Endodermal cell (in vitro differentiated cells): ENCODE data around the gene GPX8. TPM values are rescaled to one million over a fixed set of nuclear protein-coding genes. Genes with fewer than 3 reads are reported as not detected.

Experiments used
- DNase-seq: peaks from one replicate; pipeline ENCODE4 v3.0.0-alpha.2; 2017
- H3K27ac ChIP-seq: 2 replicates; pipeline ENCODE4 v1.5.1; 2013; ENCODE audit warnings: mild to moderate bottlenecking, low read depth, low read length, moderate library complexity
- H3K27me3 ChIP-seq: 2 replicates; pipeline ENCODE4 v1.6.1; 2013; ENCODE audit warnings: mild to moderate bottlenecking, low read length, moderate library complexity; ENCODE audit not compliant: insufficient read depth, control insufficient read depth, poor library complexity, severe bottlenecking
- H3K36me3 ChIP-seq: 2 replicates; pipeline ENCODE4 v1.7.0; 2013; ENCODE audit warnings: mild to moderate bottlenecking, low read length, moderate library complexity; ENCODE audit not compliant: control insufficient read depth, insufficient read depth
- H3K4me1 ChIP-seq: one replicate; pipeline ENCODE4 v1.7.0; 2013; ENCODE audit warnings: low read length; ENCODE audit not compliant: control insufficient read depth, insufficient read depth
- H3K4me3 ChIP-seq: 2 replicates; pipeline ENCODE4 v1.5.1; 2013; ENCODE audit warnings: mild to moderate bottlenecking, low read length, moderate library complexity
- H3K9ac ChIP-seq: 2 replicates; pipeline ENCODE4 v1.6.1; 2013; ENCODE audit warnings: mild to moderate bottlenecking, low read length, moderate library complexity; ENCODE audit not compliant: poor library complexity, severe bottlenecking; ENCODE audit errors: extremely low read depth
- H3K9me3 ChIP-seq: 2 replicates; pipeline ENCODE4 v1.6.1; 2013; ENCODE audit warnings: mild to moderate bottlenecking, low read length, moderate library complexity; ENCODE audit not compliant: control insufficient read depth
- H3K27ac Mint-ChIP-seq: 2 replicates; pipeline ENCODE4 v1.8.0; 2020; ENCODE audit warnings: mixed read lengths
- H3K27me3 Mint-ChIP-seq: 2 replicates; pipeline ENCODE4 v1.8.0; 2021; ENCODE audit warnings: mild to moderate bottlenecking, mixed read lengths; ENCODE audit not compliant: insufficient read depth
- H3K36me3 Mint-ChIP-seq: 2 replicates; pipeline ENCODE4 v1.8.0; 2020; ENCODE audit warnings: low read depth, mixed read lengths
- H3K4me1 Mint-ChIP-seq: 2 replicates; pipeline ENCODE4 v1.8.0; 2020; ENCODE audit warnings: mixed read lengths
- H3K4me3 Mint-ChIP-seq: 2 replicates; pipeline ENCODE4 v1.8.0; 2020; ENCODE audit warnings: mild to moderate bottlenecking, moderate library complexity, mixed read lengths
- H3K9me3 Mint-ChIP-seq: 2 replicates; pipeline ENCODE4 v1.8.0; 2020; ENCODE audit warnings: mild to moderate bottlenecking, mixed read lengths
- CTCF ChIP-seq: fragments of 200-600 bp; sonication (generic); conservative IDR thresholded peaks from 2 replicates; pipeline ENCODE4 v1.5.0; 2021; ENCODE audit warnings: antibody characterized with exemption, mild to moderate bottlenecking
- WGBS, 2 experiments: methylation state at CpG; one replicate each; pipeline versions ENCODE4 v1.1.5 to v1.1.7; 2013; ENCODE audit warnings: missing lambda C conversion rate in 2 of 2, mixed read lengths in 1 of 2; ENCODE audit not compliant: insufficient coverage in 1 of 2, insufficient read length in 1 of 2; 5-methylcytosine and 5-hydroxymethylcytosine counted together
- total RNA-seq, 2 donors: library from RNA; stranded (reverse); fragmentation: NEBNext Ultra II Directional in 1 of 2; extraction: Animal tissue kit (Norgen Biotek cat#: 25700) in 1 of 2; gene quantifications; 2 replicates in 1 of 2; 3 replicates in 1 of 2; pipeline ENCODE4 v1.2.1, GENCODE V29; 2021

The GPX8 gene
- total RNA-seq, 2 donors from 2014 or later = 47.9 to 68.9 TPM

- Histone ChIP-seq H3K9ac (no peak overlapping the region), H3K36me3 (no peaks in the 10 kb centered on the region), H3K27me3 (peaks cover 93% of the 10 kb centered on the region), H3K27ac (no peak overlapping the region), H3K4me1 (peaks cover 4% of the 10 kb centered on the region), H3K9me3 (no peaks in the 10 kb centered on the region), H3K4me3 (peak overlapping the region; percentile 81)
- Mint-ChIP-seq H3K4me1 (peaks cover 19% of the 10 kb centered on the region), H3K27ac (no peak overlapping the region), H3K9me3 (no peaks in the 10 kb centered on the region), H3K27me3 (peaks cover 95% of the 10 kb centered on the region), H3K36me3 (no peaks in the 10 kb centered on the region), H3K4me3 (peak overlapping the region; percentile 58)
- 3 to 6% methylated on average over 4 to 7 of the region's 7 CpGs for WGBS, 2 experiments
- no peak for DNase-seq
- TF ChIP-seq CTCF = no peak
These were observed 15.8 kb downstream of the GPX8 start for GRCh38 chr5:55175781-55176175.

- H3K9me3 Mint-ChIP-seq = no peaks in the 10 kb centered on the region
- Histone ChIP-seq H3K4me1 (peaks cover 4% of the 10 kb centered on the region), H3K36me3 (no peaks in the 10 kb centered on the region), H3K27me3 (peaks cover 93% of the 10 kb centered on the region), H3K4me3 (peak overlapping the region; percentile 81), H3K9me3 (no peaks in the 10 kb centered on the region), H3K9ac (no peak overlapping the region), H3K27ac (no peak overlapping the region)
- peaks cover 97% of the 10 kb centered on the region for H3K27me3 Mint-ChIP-seq
- H3K36me3 Mint-ChIP-seq = no peaks in the 10 kb centered on the region
- peak; percentile 93 for DNase-seq
- peaks cover 19% of the 10 kb centered on the region for H3K4me1 Mint-ChIP-seq
- peak; percentile 54 for TF ChIP-seq CTCF
- 1% methylated on average over 34 to 44 of the region's 44 CpGs for WGBS, 2 experiments
- H3K4me3 Mint-ChIP-seq = peak overlapping the region; percentile 58
- no peak overlapping the region for H3K27ac Mint-ChIP-seq
These were observed 16.3 kb downstream of the GPX8 start for GRCh38 chr5:55176176-55176818.

- peak overlapping the region; percentile 58 for H3K4me3 Mint-ChIP-seq
- peaks cover 19% of the 10 kb centered on the region for H3K4me1 Mint-ChIP-seq
- H3K27ac Mint-ChIP-seq = no peak overlapping the region
- H3K9me3 Mint-ChIP-seq = no peaks in the 10 kb centered on the region
- H3K27me3 Mint-ChIP-seq = peaks cover 97% of the 10 kb centered on the region
- Histone ChIP-seq H3K9me3 (no peaks in the 10 kb centered on the region), H3K36me3 (no peaks in the 10 kb centered on the region), H3K4me1 (peaks cover 4% of the 10 kb centered on the region), H3K27ac (no peak overlapping the region), H3K27me3 (peaks cover 93% of the 10 kb centered on the region), H3K9ac (no peak overlapping the region), H3K4me3 (peak overlapping the region; percentile 81)
- no peaks in the 10 kb centered on the region for H3K36me3 Mint-ChIP-seq
- no peak for DNase-seq
- WGBS, 2 experiments = 21% methylated on average over 2 of the region's 2 CpGs; no CpG with 5 or more reads in 1 of the 2 experiments
- TF ChIP-seq CTCF = no peak
These were observed 17.1 kb downstream of the GPX8 start for GRCh38 chr5:55177078-55177477.
